ENCODE measurements around the gene CCR4. TPM values are rescaled to one million over a fixed set of nuclear protein-coding genes. Genes with fewer than 3 reads are reported as not detected.

CCR4 gene
- total and polyA plus RNA-seq, 10 of the 15 experiments (the other 5 are each of a cell fraction or from before 2014, with no cell fraction given): 0.41 to 12.4 (median 5.3) TPM

DNA sequence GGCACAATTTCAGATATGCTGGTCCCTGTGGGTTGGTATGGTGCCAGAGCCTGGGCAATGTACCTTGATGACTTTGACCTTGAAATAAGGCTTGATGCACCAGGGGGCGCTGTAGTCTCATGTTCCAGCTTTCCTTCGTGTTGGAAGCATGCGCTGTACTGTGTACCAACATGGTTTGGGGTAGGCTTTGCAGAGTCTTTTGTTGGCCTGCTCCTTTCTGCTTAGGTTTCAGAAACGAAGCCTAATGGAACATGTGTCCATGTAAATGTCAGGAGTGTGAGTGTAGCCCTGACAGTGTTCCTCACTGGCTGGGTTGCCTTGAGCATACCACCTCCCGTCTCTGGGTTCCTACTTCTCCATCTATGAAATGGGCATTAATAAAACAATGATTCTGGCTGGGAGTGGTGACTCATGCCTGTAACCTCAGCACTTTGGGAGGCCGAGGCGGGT, 3.6 kb upstream of the CCR4 start:
- Histone ChIP-seq H2AFZ (ENCODE audit: control insufficient read depth, low read depth, low read length) (peak overlapping the region; percentile 61), H3K27me3 (replicated peaks in 1 of 2; ENCODE audit: control insufficient read depth in 2 of 2, insufficient read depth in 2 of 2, low read length in 1 of 2) (no peaks in the 10 kb centered on the region), H3K9me3 (replicated peaks; ENCODE audit: control insufficient read depth, insufficient read depth, low read length) (no peaks in the 10 kb centered on the region), H3K9ac (ENCODE audit: control insufficient read depth, insufficient read depth, low read length) (no peak overlapping the region), H3K4me2 (ENCODE audit: control insufficient read depth, insufficient read depth) (no peak overlapping the region; the same call in 1 of the 2 replicates), H4K20me1 (ENCODE audit: control insufficient read depth, insufficient read depth) (no peaks in the 10 kb centered on the region), H3K4me1 (ENCODE audit: control insufficient read depth, insufficient read depth, low read length) (peaks cover 7% of the 10 kb centered on the region; the same call in 1 of the 2 replicates), H3K79me2 (ENCODE audit: control insufficient read depth, insufficient read depth, low read length) (no peaks in the 10 kb centered on the region), H3K4me3 (no peak overlapping the region), H3K27ac (ENCODE audit: control insufficient read depth, insufficient read depth) (no peak overlapping the region), H3K36me3 (ENCODE audit: control insufficient read depth in 2 of 2, insufficient read depth in 2 of 2, low read length in 1 of 2) (no peaks in the 10 kb centered on the region)
- peak; percentile 98 for ATAC-seq
- in situ Hi-C loops (cut with MboI): no loop called here
- CTCF ChIA-PET: interaction anchor here (0.7 to 7.7 kb wide), 30 partner anchors 13 to 840 kb away, joined by 3 to 182 read pairs (median 4); no protein-coding TSS in a partner anchor
- intact Hi-C loops (cut with micrococcal nuclease; ENCODE audit: unreplicated experiment): loop anchor here (1.0 to 5.0 kb wide), 6 partner anchors 82 to 424 kb away; no protein-coding TSS in a partner anchor
- peak; percentile 98 for FAIRE-seq
- RAD21 ChIA-PET (ENCODE audit: unreplicated experiment): interaction anchor here (0.8 to 6.2 kb wide), 13 partner anchors 13 to 839 kb away, joined by 3 to 67 read pairs (median 5); no protein-coding TSS in a partner anchor
- no TSS peak for BruUV-seq (replicated peaks)
- POLR2A ChIA-PET: no interaction called here
- peak; percentile 61 for DNase-seq (ENCODE audit: low read depth, low spot score)
- 20% methylated on average over 7 of the region's 7 CpGs for WGBS (ENCODE audit: insufficient coverage, insufficient replicate concordance, low lambda C conversion rate, missing lambda C conversion rate)
- SMC1A ChIA-PET (ENCODE audit: uncharacterized antibody, unreplicated experiment): interaction anchor here (1.1 to 5.8 kb wide), 13 partner anchors 122 to 839 kb away, joined by 3 to 92 read pairs (median 4); no protein-coding TSS in a partner anchor
- TF ChIP-seq NFYB (IDR thresholded peaks at IDR 0.05; ENCODE audit: insufficient read depth, low read depth, low read length) (no peak), ZSCAN29 (IDR thresholded peaks at IDR 0.05) (no peak), ZNF24 (IDR thresholded peaks at IDR 0.05) (no peak), IRF4 (IDR thresholded peaks at IDR 0.05; ENCODE audit: low read depth, low read length) (0 out of 2 replicates have a peak, but pooled peaks have one; percentile 24), ESRRA (IDR thresholded peaks at IDR 0.05; ENCODE audit: low read length) (peak; percentile 93), TAF1 (IDR thresholded peaks at IDR 0.05; ENCODE audit: borderline replicate concordance, low read depth, low read length) (no peak), CHD1 (IDR thresholded peaks at IDR 0.05; ENCODE audit: low read depth, low read length) (no peak), STAT1 (conservative IDR thresholded peaks at IDR 0.05) (no peak), BRCA1 (IDR thresholded peaks at IDR 0.05; ENCODE audit: low read depth, low read length) (no peak), MYB (IDR thresholded peaks at IDR 0.05; ENCODE audit: borderline replicate concordance, low read depth, low read length) (no peak), NR2F1 (conservative IDR thresholded peaks at IDR 0.05) (no peak)
- TF ChIP-seq, protein P1, sequence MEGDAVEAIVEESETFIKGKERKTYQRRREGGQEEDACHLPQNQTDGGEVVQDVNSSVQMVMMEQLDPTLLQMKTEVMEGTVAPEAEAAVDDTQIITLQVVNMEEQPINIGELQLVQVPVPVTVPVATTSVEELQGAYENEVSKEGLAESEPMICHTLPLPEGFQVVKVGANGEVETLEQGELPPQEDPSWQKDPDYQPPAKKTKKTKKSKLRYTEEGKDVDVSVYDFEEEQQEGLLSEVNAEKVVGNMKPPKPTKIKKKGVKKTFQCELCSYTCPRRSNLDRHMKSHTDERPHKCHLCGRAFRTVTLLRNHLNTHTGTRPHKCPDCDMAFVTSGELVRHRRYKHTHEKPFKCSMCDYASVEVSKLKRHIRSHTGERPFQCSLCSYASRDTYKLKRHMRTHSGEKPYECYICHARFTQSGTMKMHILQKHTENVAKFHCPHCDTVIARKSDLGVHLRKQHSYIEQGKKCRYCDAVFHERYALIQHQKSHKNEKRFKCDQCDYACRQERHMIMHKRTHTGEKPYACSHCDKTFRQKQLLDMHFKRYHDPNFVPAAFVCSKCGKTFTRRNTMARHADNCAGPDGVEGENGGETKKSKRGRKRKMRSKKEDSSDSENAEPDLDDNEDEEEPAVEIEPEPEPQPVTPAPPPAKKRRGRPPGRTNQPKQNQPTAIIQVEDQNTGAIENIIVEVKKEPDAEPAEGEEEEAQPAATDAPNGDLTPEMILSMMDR (IDR thresholded peaks at IDR 0.05 in 2 of 3, conservative IDR thresholded peaks at IDR 0.05 in 1 of 3; ENCODE audit: control insufficient read depth in 2 of 3, extremely low read depth in 1 of 3, insufficient read depth in 1 of 3, low read depth in 3 of 3, low read length in 3 of 3): peak; percentile 81 to 95 (median 86)
- TF ChIP-seq, protein P2, sequence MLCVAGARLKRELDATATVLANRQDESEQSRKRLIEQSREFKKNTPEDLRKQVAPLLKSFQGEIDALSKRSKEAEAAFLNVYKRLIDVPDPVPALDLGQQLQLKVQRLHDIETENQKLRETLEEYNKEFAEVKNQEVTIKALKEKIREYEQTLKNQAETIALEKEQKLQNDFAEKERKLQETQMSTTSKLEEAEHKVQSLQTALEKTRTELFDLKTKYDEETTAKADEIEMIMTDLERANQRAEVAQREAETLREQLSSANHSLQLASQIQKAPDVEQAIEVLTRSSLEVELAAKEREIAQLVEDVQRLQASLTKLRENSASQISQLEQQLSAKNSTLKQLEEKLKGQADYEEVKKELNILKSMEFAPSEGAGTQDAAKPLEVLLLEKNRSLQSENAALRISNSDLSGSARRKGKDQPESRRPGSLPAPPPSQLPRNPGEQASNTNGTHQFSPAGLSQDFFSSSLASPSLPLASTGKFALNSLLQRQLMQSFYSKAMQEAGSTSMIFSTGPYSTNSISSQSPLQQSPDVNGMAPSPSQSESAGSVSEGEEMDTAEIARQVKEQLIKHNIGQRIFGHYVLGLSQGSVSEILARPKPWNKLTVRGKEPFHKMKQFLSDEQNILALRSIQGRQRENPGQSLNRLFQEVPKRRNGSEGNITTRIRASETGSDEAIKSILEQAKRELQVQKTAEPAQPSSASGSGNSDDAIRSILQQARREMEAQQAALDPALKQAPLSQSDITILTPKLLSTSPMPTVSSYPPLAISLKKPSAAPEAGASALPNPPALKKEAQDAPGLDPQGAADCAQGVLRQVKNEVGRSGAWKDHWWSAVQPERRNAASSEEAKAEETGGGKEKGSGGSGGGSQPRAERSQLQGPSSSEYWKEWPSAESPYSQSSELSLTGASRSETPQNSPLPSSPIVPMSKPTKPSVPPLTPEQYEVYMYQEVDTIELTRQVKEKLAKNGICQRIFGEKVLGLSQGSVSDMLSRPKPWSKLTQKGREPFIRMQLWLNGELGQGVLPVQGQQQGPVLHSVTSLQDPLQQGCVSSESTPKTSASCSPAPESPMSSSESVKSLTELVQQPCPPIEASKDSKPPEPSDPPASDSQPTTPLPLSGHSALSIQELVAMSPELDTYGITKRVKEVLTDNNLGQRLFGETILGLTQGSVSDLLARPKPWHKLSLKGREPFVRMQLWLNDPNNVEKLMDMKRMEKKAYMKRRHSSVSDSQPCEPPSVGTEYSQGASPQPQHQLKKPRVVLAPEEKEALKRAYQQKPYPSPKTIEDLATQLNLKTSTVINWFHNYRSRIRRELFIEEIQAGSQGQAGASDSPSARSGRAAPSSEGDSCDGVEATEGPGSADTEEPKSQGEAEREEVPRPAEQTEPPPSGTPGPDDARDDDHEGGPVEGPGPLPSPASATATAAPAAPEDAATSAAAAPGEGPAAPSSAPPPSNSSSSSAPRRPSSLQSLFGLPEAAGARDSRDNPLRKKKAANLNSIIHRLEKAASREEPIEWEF (IDR thresholded peaks at IDR 0.05; ENCODE audit: insufficient replicate concordance, low read depth, low read length): no peak

Data from GM12878 (cell line).